ENCODE data around the gene MGAT3. TPM values are rescaled to one million over a fixed set of nuclear protein-coding genes. Genes with fewer than 3 reads are reported as not detected.

The MGAT3 gene
- total and polyA plus RNA-seq, 2 of the 8 experiments (the other 6 are each of a cell fraction or from before 2014, with no cell fraction given) = 4.3 to 9.2 TPM

DNA sequence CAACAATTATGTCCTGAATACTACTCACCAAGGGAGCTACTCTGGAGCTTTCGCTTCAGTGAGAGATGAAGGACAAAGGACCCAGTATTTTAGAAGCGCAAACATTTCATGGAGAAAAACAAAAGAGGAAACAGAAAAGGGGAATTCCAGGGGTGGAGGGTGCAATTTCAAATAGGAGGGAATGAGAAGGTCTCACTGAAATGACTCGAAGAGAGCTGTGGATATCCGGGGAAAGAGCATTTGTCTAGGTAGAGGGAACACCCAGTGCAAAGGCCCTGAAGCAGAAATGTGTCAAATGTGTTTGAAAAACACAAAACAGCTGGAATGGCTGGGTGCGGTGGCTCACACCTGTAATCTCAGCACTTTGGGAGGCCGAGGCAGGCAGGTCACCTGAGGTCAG is 73.3 kb downstream of the MGAT3 start (continued):
- TF ChIP-seq, protein P1, sequence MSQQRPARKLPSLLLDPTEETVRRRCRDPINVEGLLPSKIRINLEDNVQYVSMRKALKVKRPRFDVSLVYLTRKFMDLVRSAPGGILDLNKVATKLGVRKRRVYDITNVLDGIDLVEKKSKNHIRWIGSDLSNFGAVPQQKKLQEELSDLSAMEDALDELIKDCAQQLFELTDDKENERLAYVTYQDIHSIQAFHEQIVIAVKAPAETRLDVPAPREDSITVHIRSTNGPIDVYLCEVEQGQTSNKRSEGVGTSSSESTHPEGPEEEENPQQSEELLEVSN (IDR thresholded peaks at IDR 0.05) = no peak
- TF ChIP-seq HDAC6 (IDR thresholded peaks at IDR 0.05; ENCODE audit: low read depth, low read length) (no peak), POU5F1 (IDR thresholded peaks at IDR 0.05; ENCODE audit: low read depth, low read length) (no peak)

Measured in H1 (cell line).